Sigmoid colon (tissue), 4 donors: ENCODE measurements around the gene CNDP2.

Experiments
- EP300 ChIP-seq, 4 donors: sonication (generic); formaldehyde crosslinking; IDR thresholded peaks; one replicate each; pipeline ENCODE4 v1.6.1; 2017; ENCODE audit warnings: antibody characterized with exemption in 4 of 4
- POLR2A ChIP-seq, 2 donors: fragments of 450-650 bp; IDR thresholded peaks; one replicate each; pipeline ENCODE4 v1.6.1; 2016; ENCODE audit warnings: antibody characterized with exemption in 2 of 2, mild to moderate bottlenecking in 2 of 2, moderate library complexity in 2 of 2
- POLR2AphosphoS5 ChIP-seq, 4 donors: sonication (generic); formaldehyde crosslinking; IDR thresholded peaks; one replicate each; pipeline ENCODE4 v1.6.1; 2017; ENCODE audit warnings: antibody characterized with exemption in 4 of 4
- TF ChIP-seq, protein P1 (sequence below), 4 experiments: fragments of 450-650 bp in 3 of 4; fragments of 200-600 bp in 1 of 4; IDR thresholded peaks; one replicate each; pipeline ENCODE4 v1.5.1; 2016 to 2019; ENCODE audit warnings: antibody characterized with exemption in 4 of 4, mild to moderate bottlenecking in 3 of 4, moderate library complexity in 2 of 4

DNA sequence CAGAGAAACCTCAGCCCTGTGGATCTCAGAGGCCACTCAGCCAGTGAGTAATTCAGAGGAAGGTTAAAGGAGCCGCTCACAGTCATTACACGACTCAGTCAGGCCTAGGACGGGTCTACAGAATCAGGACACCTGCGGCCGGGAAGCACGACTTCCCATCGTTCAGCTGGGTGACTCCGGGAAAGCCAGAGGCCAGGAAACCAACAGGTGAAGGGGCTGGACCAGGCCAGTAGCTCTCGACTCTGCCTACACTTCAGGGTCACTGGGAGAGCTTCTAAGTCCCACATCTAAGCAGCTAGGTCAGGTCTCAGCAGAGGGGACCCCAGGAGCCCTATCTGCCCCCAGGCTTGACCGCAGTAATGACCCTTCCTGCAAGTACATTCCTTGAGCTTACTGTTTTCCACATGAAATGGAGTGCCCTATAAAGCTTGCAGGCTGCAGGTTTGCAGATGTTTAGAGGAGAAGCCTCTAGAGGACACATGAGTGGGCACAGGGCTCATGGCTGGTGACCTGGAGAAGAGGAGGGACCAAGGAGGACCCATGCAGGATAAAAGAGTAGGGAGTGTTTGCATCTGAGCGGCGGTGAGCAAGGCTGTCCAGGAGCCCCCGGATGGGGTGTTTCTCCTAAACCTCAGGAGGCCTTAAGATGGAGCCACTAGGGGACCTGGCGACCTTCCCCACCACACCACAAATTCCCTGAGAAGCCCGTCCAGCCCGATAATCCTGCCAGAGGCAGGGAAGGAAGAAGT lies 48.6 kb upstream of the CNDP2 start:
- TF ChIP-seq, protein P1, sequence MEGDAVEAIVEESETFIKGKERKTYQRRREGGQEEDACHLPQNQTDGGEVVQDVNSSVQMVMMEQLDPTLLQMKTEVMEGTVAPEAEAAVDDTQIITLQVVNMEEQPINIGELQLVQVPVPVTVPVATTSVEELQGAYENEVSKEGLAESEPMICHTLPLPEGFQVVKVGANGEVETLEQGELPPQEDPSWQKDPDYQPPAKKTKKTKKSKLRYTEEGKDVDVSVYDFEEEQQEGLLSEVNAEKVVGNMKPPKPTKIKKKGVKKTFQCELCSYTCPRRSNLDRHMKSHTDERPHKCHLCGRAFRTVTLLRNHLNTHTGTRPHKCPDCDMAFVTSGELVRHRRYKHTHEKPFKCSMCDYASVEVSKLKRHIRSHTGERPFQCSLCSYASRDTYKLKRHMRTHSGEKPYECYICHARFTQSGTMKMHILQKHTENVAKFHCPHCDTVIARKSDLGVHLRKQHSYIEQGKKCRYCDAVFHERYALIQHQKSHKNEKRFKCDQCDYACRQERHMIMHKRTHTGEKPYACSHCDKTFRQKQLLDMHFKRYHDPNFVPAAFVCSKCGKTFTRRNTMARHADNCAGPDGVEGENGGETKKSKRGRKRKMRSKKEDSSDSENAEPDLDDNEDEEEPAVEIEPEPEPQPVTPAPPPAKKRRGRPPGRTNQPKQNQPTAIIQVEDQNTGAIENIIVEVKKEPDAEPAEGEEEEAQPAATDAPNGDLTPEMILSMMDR (IDR thresholded peaks at IDR 0.05) = no peak
- no peak for TF ChIP-seq POLR2A (IDR thresholded peaks at IDR 0.05)
- TF ChIP-seq POLR2AphosphoS5 (IDR thresholded peaks at IDR 0.05) = no peak
- no peak for TF ChIP-seq EP300 (IDR thresholded peaks at IDR 0.05)
